NAMALWA (cell line): ENCODE results near the gene THEM4.
"Not testable (repeated sequence)": the region's sequence is repeated elsewhere in the genome, so short reads cannot be mapped to it uniquely, and the experiment has no call there.

Experiments used
- DNase-seq: peaks from one replicate; pipeline ENCODE4 v3.0.0-alpha.2; 2015; ENCODE audit warnings: low spot score

The THEM4 gene

DNA sequence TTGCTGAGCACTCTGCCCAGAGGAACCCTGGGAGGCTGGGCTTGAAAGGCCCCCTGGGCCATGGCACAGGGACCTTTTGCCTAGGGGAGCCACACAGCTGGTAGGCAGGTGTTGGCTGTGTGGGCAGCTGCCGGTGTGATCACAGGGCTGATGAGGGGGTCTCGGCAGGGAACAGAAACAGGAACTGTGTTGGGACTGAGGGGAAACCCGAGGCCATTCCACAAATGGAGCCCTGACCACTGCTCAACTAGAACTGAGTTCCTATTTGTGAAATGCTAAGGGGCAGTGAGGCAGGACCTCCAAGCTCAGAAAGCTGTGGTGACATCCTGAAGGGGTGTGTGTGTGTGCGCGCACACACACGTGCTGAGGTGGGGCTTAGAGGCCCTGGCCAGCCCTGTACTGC is 49.4 kb downstream of the THEM4 start:
- no peak for DNase-seq

DNA sequence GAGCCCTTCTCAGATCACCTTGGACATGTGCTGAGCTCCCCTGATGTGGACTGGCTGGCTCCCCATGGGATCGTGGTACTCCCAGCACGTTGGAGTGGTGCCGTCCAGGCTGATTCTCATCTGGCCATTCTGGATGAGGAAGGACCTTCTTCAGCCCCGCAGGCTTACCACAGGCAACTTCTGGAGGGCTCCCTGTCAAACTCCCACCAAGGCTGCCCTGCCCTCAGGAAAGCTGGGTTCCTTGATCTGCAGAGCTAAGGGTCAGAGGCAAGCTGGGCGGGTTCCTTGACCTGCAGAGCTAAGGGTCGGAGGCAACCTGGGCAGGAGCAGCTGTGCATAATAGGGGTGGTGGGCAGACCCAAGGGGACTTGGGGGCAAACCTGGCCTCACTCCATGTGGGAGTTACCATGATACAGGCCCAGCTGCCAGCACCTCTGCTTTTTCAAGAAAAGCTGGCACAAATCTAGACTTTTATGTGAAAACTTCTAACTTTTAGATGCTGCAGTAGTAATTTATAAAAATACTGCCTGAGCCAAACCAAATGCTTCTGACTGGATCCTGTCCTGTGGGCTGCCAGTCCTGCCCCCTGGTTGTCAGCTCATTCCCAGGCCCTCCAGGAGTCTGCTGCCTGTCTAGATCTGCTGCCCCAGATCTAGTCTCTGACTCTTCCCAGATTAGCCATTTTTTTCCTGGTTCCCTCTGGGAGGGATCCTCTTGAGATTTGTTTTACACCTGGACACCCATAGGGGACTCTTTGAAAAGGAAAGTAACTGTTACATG is 50.2 kb downstream of the THEM4 start:
- DNase-seq: no peak

DNA sequence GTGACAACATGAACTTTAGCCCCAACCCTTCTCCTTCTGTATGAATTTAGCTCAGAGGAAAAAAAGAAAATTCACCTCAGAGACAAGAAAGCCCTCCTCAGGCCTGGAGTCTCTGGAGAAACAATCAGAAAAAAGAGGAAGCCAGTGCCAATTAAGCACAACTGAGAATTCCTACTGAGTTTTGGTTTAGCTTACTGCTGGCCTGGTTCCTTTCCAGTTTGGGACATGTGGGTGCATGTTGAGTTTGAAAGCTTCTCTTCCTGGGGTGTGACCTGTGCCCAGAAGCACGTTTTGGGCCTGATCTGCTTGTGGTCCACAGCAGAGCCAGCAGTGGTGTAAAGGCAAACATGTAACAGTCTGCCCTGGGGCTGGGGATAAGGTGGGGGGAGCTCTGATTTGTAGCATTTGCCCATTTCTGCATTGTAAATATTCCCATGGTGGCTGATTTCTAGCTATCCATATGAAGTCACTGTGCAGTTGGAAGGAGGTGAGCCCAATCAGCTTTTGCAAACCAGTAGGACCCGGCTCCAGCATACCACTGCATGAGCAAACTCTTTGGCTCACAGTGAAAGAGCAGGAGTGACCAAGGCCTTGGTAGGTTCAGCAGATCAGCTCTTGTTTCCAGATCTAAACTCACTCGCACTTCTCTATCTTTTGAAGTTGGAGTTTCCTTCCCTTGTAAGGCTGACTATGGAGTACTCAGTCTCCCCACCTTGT is 51.1 kb downstream of the THEM4 start:
- no peak for DNase-seq

DNA sequence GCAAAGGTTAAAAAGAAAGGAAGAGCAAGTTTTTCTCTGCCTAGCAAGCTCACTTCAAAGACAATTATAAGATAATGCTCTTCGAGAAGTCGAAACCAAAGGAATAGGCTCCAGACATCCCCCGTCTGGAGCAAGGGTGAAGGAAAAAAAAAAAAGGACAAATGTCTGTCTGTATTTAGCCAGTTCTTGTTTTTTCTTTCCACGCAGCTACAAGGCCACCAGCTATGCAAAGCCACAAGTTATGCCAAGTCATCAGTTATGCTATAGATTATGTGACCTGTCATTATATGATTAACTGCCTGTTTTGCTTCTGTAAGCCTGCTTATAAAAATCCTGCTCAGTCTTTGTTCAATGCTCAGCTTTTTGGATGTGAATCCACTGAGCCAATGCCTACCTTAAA is 53.4 kb downstream of the THEM4 start:
- DNase-seq: no peak

DNA sequence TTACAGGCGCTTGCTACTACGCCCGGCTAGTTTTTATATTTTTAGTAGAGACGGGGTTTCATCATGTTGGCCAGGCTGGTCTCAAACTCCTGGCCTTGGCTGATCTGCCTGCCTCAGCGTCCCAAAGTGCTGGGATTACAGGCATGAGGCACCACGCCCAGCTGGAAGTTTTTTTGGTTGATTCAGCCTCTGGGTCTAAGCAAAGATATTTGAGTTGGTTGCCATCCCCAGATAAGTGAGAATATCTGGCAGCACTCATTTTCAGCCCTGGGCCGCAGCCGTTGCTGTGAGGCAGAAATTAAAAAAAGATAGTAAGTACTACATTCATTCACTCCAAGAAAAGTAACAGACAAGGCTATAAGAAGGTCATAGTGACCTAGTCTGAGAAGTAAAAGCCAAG is 53.8 kb downstream of the THEM4 start:
- not testable (repeated sequence) for DNase-seq

DNA sequence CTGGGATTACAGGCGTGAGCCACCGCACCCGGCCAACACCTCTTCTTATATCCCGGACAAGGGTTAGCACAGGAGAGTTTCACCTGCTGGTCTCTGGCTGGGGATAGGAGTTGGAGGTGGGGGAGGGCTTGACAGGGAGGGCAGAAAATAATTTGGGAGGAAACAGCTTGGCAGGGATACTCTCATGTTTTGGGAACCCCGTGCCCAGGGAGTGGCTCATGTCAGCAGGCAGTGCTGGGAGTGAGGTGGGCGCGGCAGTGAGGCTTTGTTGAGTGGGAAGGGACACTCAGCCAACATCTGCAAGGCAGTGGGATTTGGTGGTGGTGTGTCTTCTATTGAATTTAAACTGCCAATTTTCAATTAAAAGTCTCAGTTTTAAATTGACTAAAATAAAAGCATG is 54.7 kb downstream of the THEM4 start:
- DNase-seq: no peak

DNA sequence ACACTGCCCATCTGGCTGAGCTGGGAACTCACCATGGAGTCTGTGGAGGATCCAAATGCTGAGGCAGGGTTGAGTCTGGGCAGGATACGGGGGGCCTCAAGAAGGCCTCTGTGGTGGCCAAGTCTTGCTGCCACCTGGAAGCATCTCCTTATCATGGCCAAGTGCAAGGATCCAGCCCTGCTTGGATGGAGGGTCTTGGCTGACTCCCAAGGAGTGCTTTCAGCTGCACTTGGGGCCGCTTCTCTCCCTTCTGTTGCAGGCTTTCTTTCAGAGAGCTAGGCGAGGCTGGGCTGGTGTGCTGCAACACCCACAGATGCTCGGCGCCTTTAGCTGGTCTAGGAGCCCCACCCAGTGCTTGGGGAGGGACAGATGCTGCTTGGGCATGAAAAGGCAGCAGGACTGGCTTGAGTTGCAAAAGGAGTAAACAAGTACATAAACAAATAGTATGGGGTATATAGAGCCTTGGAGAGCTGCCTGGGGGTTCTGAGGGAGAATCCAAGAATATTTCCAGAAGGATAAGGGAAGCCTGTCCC is 55.8 kb downstream of the THEM4 start, which contains the start of gene THEM5:
TSS of gene THEM5 (minus strand) at position 302 of the 533 bp plus-strand sequence. CDS start at position 155, 147 bp downstream.
- no peak for DNase-seq

DNA sequence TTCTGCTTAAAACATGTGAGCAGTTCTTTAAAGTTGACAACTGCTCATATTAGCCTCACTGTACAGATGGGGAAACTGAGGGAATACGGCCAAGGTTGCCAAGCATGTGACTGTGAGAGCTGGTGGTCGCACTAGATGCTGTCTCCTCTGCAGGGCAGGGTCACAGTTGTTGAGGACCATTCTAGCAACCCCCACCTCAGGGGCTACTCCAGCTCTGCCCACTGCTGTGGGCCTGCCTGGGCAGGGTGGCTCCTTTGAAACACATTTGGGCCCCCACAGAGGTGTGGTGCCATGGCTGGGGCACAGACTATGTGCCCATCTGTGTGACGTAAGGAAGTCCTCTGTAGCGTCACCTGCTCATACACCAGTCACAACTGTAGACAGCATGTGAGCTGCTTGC is 56.6 kb downstream of the THEM4 start:
- DNase-seq: no peak

DNA sequence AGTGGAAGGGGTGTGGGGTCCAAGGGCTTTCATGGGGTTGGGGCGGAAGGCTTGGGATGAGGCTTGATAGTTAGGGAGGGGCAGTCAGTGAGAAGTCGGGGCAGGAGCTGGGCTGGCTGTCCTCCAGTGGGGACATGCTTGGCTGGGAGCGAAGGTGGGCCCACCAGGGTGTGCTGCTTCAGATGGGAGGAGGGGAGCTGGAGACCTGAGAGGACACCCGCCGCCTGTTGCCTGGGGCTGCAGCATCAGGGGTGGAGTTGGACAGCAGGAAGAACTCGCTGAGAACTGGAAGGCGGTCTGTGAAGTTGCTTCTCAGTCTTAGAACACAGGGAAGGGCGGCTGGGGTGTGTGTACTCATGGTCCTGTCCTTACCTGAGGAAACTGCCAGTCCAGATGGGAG is 57.4 kb downstream of the THEM4 start:
- DNase-seq: no peak

DNA sequence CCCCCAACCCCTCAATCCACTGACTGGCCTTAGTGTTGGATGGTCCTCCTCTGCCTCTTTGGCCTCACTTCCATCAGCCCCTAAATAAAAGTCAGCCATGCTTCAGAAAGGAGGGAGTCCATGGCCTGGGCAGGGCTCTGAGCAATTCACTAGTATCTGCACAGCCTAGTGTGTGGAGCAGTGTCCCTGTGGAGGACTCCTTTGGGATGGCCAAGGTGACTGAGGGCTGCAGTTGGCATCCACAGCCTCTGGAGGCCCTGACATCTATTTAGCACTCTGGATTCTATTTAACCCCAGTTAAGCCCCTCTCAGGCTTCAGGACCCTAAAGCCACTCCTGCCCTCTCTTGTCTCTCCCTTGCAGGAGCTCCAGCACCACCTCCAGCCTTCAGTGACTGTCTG is 59.4 kb downstream of the THEM4 start:
- no peak for DNase-seq

DNA sequence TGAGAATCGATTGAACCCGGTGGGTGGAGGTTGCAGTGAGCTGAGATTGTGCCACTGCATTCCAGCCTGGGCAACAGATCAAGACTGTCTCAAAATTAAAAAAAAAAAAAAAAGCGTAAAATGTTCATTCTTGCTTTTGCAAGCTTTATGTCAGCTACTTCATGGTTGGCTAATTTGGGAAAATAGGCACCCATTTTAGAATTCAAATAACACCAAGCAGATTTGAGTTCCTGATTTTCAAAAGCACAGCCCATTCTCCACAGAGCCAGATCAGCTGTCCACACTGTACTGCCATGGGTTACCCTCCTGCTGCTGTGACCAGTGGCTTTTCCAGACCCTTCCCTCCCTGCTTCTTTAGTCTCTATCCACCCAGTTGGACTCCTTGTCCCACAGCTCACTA is 60.2 kb downstream of the THEM4 start:
- no peak for DNase-seq

DNA sequence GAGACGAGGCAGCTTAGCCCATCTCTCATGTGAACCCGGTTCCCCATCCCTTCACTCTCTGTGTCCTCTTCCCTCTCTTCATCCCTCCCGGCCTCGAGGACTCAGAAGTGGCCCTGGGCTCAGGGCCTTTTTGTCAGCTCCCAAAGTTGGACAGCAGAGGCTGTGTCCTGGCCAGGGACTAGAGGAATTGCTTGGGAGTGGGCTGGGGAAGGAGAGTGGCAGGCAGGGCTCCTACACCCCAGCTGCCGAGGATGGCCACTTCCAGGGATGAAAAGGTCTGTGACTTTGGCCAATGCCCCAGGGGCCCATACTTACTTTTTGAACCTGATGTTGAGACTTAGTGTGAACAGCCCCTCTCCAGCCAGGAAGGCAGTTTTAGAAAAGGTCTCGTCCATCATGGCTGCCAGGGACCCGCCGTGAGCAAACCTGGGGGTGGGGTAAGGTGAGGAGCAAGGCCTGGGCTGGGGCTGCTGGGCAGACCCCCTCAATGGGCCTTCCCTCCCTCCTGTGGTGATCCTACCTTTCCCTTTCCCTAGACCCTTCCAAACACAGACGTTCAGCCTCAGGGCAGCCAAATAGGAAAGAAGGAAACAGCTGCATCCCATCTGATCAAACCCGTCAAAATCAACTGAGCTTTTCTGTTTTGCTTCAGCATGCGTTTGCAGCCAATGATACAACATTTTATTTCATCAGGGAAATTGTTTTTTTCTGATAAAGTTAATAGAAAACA is 61.3 kb downstream of the THEM4 start:
- no peak for DNase-seq

DNA sequence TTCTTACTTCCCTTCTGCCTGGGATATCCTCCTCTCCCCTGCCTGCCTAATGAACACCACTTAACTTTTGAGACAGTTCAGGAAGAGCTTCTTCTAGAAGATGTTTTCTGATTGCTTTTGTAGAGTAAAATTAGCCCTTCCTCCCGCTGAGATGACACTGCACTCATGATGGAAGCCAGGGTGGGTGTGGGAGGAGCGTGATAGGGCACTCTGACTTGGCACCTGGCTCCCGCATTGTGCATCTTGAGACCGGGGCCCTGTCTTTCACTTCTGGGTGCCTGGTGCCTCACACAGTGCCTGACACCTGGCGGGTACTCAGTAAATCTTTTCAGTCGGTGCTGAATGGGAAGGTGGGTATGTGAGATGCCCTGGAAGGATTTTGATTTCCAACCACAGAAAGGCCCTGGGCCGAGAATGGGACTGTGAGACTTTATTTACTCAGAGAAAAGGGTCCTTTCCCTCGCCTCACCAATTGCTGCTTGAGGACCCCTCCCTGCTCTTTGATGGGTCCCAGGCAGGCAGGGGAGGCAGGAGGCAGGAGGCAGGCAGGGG is 62.5 kb downstream of the THEM4 start:
- no peak for DNase-seq

DNA sequence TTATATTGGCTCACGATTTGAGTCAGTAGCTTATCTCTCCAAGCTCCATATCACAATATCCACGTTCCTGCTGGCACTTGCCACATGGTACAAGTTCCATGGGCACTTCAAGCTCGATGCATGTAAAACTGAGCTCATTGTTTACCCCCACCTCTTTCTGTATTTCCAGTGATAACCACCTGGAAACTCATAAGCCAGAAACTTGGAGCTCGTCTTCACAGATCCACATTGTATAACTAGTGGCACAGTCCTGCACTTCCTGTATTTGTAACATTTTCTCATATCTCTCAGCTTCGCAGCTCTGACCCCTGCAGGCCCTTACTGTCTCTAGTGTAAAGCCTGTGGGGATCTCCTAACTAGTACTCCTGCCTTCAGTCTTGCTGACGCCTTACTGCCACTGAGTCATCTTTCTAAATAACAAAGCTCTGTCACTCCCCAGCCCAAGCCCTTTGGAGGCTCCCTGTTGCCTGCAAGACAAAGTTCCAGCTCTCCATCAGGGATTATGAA is 63.2 kb downstream of the THEM4 start:
- peak; percentile 36 for DNase-seq

DNA sequence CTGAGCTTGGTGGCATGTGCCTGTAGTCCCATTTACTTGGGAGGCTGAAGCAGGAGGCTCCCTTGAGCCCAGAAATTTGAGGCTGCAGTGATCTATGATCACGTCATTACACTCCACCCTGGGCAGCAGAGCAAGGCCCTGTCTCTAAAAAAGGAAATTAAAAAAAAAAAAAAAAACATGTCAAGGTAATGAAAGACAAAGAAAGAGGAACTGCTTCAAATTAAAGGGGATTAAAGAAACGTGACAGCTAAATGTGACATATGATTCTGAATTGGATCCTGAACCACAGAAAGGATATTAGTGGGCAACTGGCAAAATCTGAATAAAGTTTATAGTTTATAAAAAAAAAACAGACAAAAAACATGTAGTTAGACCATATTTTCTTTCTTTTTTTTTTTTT is 65.9 kb downstream of the THEM4 start:
- DNase-seq: no peak

DNA sequence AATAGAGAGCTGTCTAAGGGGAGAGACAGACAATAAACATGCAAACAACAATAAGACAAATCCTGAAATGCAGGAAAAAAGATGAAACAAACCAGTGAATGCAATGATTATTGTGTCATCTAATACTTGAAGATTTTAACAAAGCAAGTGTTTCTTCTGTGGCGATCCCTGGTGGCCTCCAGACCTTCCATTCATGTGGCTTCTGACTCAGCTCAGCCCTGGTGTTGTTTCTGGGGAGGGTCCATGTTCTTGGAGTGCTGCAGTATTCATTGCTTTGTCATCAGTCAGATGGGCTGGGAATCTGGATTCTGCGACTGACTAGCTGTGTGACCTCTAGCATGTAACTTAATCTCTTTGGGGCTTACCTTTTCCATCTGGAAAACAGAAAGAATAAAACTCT is 68.2 kb downstream of the THEM4 start:
- no peak for DNase-seq

DNA sequence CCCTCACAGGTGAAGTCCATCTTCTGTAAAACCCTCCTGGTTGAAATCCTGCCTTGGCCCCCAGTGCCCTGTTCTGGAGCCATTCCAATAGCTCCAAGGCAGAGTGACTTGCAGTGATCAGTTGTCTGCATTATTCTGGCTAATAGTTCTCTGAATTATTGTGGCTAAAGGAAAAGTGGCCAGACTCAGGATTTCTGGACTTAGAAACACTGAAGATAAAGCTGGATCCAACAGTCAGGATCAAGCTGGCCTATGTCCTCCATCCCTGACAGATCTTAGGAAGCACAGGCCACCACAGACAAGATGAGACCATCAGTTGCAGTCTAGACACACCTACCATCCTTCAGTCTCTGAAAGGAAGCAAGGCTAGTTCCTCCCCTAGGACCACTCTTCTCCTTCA is 68.9 kb downstream of the THEM4 start:
- no peak for DNase-seq

DNA sequence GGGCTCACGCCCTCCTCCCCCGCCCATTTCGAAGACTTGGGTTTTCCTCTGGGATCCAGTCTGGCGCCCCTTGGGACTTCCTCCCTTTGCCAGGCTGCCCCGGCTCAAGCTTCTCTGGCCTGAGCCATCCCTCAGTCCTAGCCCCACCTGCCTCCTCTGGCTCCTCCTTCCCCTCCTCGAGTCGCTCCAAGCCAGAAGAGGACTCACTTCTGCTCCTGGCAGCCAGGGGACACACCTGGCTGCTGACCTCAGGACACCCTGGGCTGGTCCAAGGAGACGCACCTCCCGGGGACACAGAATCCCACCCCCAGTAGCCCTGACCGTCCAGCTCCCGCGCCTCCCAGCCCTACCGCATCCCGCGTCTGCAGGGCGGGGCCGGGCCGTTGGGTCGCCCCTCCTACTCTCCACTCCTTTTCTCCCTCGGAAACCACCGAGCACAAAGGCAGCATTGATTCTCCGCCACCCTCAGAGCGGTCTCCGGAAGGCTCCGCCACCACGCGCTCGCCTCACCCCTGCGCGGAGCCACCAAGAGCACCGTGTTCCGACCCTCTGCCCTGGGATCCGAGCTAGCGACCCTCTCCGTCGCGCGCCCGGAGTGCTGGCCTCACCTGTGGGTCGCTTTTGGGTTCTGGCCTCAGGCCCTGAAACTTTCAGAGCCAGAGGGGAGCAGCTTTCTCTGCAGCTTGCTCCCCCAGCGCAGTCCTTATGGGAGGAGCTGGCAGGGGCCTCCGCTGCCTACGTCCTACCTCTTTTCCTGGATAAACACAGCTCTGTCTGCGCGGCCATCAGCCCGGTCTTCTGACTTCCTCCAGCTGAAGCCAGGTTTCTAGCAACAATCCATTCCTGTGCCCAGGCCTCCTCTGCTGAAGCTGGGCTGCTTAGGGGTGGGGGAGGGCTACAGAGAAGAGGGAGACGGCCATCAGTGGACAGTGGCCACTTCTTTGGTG is 69.6 kb downstream of the THEM4 start, which contains the start of gene C2CD4D:
TSS of gene C2CD4D (minus strand) at position 364 of the 947 bp plus-strand sequence. CDS start 831 bp downstream, outside the sequence.
- DNase-seq: no peak

DNA sequence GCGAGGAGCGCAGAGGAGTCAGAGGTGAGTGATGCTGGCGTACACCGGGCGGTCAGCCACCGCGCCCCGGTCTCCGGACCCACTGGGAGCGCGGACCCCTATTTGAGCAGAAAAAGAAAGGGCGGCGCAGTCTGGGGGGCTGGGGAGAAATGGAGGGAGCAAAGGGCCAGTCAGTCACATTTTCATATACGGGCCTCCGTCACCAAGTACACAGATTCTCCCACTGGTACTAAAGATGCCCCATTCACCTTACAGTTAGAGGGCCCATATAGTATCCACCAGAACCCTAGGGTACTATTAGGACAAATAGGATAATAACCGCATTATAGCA is 70.3 kb downstream of the THEM4 start:
- DNase-seq: no peak

DNA sequence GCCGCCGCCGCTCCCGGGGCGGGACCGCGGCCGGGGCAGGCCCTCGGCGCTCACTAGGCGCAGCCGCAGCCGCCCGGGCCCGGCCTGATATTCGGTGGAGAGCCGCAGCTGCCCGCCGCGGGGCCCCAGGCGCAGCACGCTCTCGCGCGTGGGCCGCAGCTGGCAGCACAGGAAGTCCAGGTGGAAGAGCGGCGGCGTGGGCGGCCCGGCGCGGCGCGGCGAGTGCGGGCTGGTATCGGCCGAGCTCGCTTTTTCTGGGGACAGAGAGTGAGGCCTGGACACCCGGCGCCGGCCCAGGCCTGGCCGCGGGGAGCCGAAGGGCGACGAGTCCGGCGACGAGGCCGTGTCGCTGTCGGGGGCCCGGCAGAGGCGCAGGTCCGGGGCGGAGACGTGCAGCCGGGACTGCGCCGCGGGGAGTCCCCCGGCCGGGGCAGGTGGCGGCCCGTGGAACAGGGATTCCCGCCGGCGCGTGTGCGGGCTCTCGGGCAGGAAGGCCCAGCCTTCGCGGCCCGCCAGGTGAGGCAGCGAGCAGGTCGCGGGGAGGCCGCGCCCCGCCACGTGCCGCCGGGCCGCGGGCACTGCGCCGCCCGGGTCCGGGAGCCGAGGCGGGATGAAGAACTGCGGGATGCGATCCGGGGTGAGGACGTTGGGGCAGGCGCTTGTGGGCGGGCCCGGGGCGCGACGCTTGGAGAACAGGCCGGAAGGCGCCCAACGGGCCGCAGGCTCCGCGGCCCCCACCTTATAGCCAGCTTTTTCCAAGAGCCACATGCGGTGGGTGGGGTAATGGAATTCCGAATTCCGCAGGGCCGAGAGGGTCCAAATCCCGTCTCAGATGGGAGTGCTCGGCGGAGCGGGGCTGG is 70.9 kb downstream of the THEM4 start:
- no peak for DNase-seq
